ENCODE measurements around the gene CYP19A1. TPM values are rescaled to one million over a fixed set of nuclear protein-coding genes. Genes with fewer than 3 reads are reported as not detected.
A peak's percentile ranks its signal among the peaks of the same experiment; 100 is the strongest.

The CYP19A1 gene
- total and polyA plus RNA-seq, 2 experiments from 2014 or later = 0.69 to 2.6 TPM

DNA sequence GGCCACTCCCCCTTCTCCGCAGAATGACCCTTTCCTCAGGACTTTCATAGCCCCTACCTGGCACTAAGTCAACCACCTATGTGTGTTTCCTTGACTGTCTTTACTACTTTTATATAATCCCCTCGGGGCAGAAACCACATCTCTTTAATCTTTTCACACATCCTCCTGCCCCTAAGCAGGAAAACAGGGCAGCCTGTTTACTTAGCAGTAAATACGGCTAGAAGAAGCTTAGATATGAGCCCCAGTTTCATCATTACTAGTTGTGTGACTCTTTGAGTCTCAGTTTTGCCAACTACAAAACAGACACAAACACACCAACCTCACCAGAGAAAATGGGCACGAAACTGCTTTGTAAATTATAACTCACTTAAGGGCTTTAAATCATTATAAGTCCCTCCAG, 98.3 kb downstream of the CYP19A1 start:
- H3K9me3 ChIP-seq (ENCODE audit: low read depth) = no peaks in the 10 kb centered on the region
- no peak for DNase-seq (ENCODE audit: low read depth in 1 of 2, low spot score in 1 of 2)
- H3K4me1 ChIP-seq (ENCODE audit: low read depth) = peaks cover 10% of the 10 kb centered on the region
- TF ChIP-seq, protein P1, sequence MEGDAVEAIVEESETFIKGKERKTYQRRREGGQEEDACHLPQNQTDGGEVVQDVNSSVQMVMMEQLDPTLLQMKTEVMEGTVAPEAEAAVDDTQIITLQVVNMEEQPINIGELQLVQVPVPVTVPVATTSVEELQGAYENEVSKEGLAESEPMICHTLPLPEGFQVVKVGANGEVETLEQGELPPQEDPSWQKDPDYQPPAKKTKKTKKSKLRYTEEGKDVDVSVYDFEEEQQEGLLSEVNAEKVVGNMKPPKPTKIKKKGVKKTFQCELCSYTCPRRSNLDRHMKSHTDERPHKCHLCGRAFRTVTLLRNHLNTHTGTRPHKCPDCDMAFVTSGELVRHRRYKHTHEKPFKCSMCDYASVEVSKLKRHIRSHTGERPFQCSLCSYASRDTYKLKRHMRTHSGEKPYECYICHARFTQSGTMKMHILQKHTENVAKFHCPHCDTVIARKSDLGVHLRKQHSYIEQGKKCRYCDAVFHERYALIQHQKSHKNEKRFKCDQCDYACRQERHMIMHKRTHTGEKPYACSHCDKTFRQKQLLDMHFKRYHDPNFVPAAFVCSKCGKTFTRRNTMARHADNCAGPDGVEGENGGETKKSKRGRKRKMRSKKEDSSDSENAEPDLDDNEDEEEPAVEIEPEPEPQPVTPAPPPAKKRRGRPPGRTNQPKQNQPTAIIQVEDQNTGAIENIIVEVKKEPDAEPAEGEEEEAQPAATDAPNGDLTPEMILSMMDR (IDR thresholded peaks at IDR 0.05; ENCODE audit: low read depth, low read length) = no peak
- H3K27me3 ChIP-seq = no peaks in the 10 kb centered on the region
- H3K27ac ChIP-seq = no peak overlapping the region
- no peaks in the 10 kb centered on the region for H3K36me3 ChIP-seq
- no peak overlapping the region for H3K4me3 ChIP-seq

DNA sequence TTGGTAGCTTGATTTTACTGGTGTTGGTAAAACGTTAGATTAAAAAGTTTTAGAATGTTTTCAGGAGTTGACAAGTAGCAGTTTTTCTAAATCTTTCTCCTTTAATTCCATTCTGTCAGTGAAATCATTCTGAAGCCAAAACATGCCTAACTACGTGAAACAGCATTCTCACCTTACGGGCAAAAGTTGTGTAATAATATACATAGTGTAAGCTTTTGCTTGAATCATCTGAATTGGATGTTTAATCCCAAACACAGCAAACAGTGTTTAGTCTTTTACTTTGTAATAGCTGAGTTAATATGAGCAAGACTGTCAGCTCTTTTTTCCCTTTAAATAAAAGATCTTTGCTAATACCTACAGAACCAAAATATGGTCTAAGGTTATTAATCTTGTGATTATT, 100.6 kb downstream of the CYP19A1 start:
- no peak overlapping the region for H3K27ac ChIP-seq
- no peaks in the 10 kb centered on the region for H3K4me1 ChIP-seq (ENCODE audit: low read depth)
- no peak for DNase-seq (ENCODE audit: low read depth in 1 of 2, low spot score in 1 of 2)
- H3K36me3 ChIP-seq = no peaks in the 10 kb centered on the region
- no peaks in the 10 kb centered on the region for H3K9me3 ChIP-seq (ENCODE audit: low read depth)
- no peak overlapping the region for H3K4me3 ChIP-seq
- TF ChIP-seq, protein P1 (IDR thresholded peaks at IDR 0.05; ENCODE audit: low read depth, low read length) = no peak
- no peaks in the 10 kb centered on the region for H3K27me3 ChIP-seq

DNA sequence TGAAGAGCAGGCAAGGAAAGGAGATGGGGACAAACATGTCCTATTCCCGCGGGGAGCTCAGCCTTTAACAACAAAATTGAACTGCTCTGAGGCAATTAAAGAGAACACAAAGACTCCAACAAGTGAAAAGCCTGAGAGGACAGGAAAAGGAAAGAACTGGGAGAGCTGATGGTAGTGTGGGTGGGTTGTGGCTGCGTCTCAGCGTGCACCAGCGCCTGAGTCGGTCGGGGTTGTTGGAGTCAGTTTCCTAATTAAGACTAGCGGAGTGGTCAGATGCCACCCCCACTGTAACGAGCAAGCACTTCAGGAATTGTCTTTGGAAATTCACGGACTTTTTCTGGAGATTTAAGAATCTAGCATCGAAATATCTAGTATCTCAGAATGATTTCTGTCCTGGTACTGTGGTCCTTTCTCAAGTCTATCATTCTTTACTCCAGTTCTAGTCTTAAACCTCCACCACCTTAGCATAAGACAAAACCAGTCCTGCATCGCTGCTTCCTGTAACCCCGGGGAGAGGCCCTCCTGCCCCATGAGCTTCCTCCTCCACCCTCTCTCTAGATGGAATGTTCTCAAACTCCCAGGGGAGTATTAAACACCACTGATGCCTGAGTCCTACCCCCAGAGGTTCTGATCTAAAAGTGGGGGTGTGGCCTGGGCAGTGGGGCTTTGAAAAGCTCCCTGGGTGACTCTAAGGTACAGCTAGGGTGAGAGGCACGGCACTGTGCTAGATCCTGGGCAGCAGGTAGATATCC, 104.0 kb downstream of the CYP19A1 start:
- Histone ChIP-seq H3K4me3 (no peak overlapping the region), H3K9me3 (ENCODE audit: low read depth) (no peaks in the 10 kb centered on the region), H3K4me1 (ENCODE audit: low read depth) (no peaks in the 10 kb centered on the region), H3K36me3 (no peaks in the 10 kb centered on the region), H3K27ac (no peak overlapping the region), H3K27me3 (no peaks in the 10 kb centered on the region)
- DNase-seq (ENCODE audit: low read depth in 1 of 2, low spot score in 1 of 2) = no peak
- TF ChIP-seq, protein P1 (IDR thresholded peaks at IDR 0.05; ENCODE audit: low read depth, low read length) = no peak

DNA sequence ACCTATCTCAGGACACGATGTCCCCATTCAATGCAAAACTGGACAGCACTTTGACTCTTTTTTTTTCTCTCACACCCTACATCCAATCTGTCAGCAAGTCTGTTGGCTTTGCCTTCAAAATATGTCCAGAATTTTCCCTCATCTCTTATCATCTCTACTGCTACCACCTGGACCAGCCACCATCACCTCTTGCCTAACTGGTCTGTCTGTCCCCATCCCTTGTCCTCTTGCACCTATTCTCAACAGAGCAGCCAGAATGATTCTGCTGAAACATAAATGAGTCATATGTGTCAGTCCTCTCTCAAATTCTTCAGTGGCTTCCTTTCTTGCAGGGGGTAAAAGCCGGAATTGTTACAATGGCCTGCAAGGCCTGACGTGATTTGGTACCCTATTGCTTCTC, 105.8 kb downstream of the CYP19A1 start:
- Histone ChIP-seq H3K9me3 (ENCODE audit: low read depth) (no peaks in the 10 kb centered on the region), H3K4me1 (ENCODE audit: low read depth) (peaks cover 4% of the 10 kb centered on the region), H3K4me3 (no peak overlapping the region), H3K27ac (no peak overlapping the region), H3K36me3 (no peaks in the 10 kb centered on the region), H3K27me3 (no peaks in the 10 kb centered on the region)
- DNase-seq (ENCODE audit: low read depth in 1 of 2, low spot score in 1 of 2) = no peak
- TF ChIP-seq, protein P1 (IDR thresholded peaks at IDR 0.05; ENCODE audit: low read depth, low read length) = no peak

DNA sequence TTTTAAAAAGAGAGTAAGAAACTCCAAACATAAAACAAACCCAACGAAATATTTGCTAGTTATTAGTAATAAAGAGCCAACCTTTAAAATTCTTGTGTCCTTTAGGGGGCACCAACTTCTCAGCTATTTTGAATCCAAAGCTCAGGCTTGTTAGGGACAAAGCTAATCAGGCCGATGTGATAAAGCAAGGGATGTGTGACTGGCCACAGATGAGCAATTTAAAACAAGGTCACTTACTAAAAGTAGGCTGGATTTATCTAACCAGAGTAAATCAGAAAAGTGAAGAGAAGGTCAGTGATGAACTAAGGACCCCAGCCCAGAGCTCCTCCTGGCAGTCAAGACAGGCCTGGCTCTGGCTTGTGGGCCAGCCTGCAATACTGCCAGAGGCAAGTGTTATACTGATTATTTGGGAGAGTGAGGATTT, 108.5 kb downstream of the CYP19A1 start:
- H3K27ac ChIP-seq = no peak overlapping the region
- H3K4me1 ChIP-seq (ENCODE audit: low read depth) = peaks cover 4% of the 10 kb centered on the region
- no peaks in the 10 kb centered on the region for H3K36me3 ChIP-seq
- H3K9me3 ChIP-seq (ENCODE audit: low read depth) = no peaks in the 10 kb centered on the region
- DNase-seq (ENCODE audit: low read depth in 1 of 2, low spot score in 1 of 2) = peak; percentile 46 to 62
- no peak overlapping the region for H3K4me3 ChIP-seq
- no peaks in the 10 kb centered on the region for H3K27me3 ChIP-seq
- TF ChIP-seq, protein P1 (IDR thresholded peaks at IDR 0.05; ENCODE audit: low read depth, low read length) = peak; percentile 52

Measured in cardiac muscle cell (in vitro differentiated cells and primary cell).